HCT116 (cell line): ENCODE data around the gene MTHFD2L.

ENCODE experiments used
- ELF1 ChIP-seq: IDR thresholded peaks from 2 replicates; pipeline ENCODE4 v1.6.1; 2012; ENCODE audit warnings: low read depth, borderline replicate concordance
- POLR2A ChIP-seq: IDR thresholded peaks from 2 replicates; pipeline ENCODE4 v1.7.0; 2011; ENCODE audit warnings: borderline replicate concordance; ENCODE audit not compliant: insufficient read depth, insufficient read length; ENCODE audit errors: extremely low read depth
- POLR2AphosphoS5 ChIP-seq: IDR thresholded peaks from 2 replicates; pipeline ENCODE4 v1.6.1; 2011; ENCODE audit warnings: mild to moderate bottlenecking, low read depth, low read length, moderate library complexity
- SP1 ChIP-seq: IDR thresholded peaks from 2 replicates; pipeline ENCODE4 v1.6.1; 2012; ENCODE audit warnings: low read depth
- TCF7L2 ChIP-seq: IDR thresholded peaks from 2 replicates; pipeline ENCODE4 v1.7.0; 2011; ENCODE audit warnings: borderline replicate concordance, inconsistent platforms; ENCODE audit not compliant: insufficient read depth, insufficient read length; ENCODE audit errors: extremely low read depth
- TF ChIP-seq, protein P1 (sequence below), 3 experiments: fragments of 200-600 bp in 1 of 3; sonication (generic) in 1 of 3; IDR thresholded peaks in 2 of 3; conservative IDR thresholded peaks in 1 of 3; 2 replicates each; pipeline ENCODE4 v1.5.1; 2012 to 2017; ENCODE audit warnings: low read depth in 2 of 3, low read length in 2 of 3, antibody characterized with exemption in 1 of 3, borderline replicate concordance in 1 of 3, control low read depth in 1 of 3, mild to moderate bottlenecking in 1 of 3, mixed read lengths in 1 of 3, mixed run types in 1 of 3, moderate library complexity in 1 of 3; ENCODE audit not compliant: insufficient read depth in 1 of 3

DNA sequence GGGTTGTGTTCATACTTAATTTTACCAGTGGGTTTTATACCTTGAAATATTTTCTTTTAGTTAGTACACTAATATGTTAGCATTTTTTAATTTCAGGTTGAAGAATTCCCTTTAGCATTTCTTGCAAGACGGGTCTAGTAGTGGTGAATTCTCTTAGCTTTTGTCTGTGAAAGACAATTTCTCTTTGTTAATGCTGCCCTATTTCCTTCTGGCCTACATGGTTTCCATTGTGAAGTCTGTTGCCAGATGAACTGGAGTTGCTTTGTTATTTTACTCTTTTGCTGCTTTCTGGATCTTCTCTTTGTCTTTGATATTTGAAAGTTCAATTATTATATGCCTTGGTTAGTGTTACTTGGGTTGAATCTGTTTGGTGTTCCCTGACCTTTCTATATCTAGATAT, 25.0 kb upstream of the MTHFD2L start:
- TF ChIP-seq POLR2A: no peak
- TF ChIP-seq POLR2AphosphoS5: no peak
- TF ChIP-seq TCF7L2: no peak
- TF ChIP-seq, protein P1, sequence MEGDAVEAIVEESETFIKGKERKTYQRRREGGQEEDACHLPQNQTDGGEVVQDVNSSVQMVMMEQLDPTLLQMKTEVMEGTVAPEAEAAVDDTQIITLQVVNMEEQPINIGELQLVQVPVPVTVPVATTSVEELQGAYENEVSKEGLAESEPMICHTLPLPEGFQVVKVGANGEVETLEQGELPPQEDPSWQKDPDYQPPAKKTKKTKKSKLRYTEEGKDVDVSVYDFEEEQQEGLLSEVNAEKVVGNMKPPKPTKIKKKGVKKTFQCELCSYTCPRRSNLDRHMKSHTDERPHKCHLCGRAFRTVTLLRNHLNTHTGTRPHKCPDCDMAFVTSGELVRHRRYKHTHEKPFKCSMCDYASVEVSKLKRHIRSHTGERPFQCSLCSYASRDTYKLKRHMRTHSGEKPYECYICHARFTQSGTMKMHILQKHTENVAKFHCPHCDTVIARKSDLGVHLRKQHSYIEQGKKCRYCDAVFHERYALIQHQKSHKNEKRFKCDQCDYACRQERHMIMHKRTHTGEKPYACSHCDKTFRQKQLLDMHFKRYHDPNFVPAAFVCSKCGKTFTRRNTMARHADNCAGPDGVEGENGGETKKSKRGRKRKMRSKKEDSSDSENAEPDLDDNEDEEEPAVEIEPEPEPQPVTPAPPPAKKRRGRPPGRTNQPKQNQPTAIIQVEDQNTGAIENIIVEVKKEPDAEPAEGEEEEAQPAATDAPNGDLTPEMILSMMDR (IDR thresholded peaks at IDR 0.05 in 2 of 3, conservative IDR thresholded peaks at IDR 0.05 in 1 of 3; ENCODE audit: borderline replicate concordance in 1 of 3, insufficient read depth in 1 of 3, low read depth in 2 of 3, low read length in 2 of 3): no peak
- no peak for TF ChIP-seq ELF1
- no peak for TF ChIP-seq SP1
